Subcutaneous preadipocyte (primary cell): ENCODE results near the gene LHFPL2. TPM values are rescaled to one million over a fixed set of nuclear protein-coding genes. Genes with fewer than 3 reads are reported as not detected.

Source experiments
- total RNA-seq: library from RNA; depleted of rRNA; stranded (reverse); fragments of >200 nt; gene quantifications from 2 replicates; pipeline ENCODE4 v1.2.3, GENCODE V29; 2012

LHFPL2 gene
- total RNA-seq, result 18.7 and 24.8 TPM in 2 replicates

GRCh38 chr5:78648359-78649210, at the start of gene LHFPL2:
Gene LHFPL2 (minus strand): TSS chr5:78648772. CDS start chr5:78510213, 138,559 bp downstream.

